Mesothelial cell of epicardium (in vitro differentiated cells): Measurements from ENCODE around the gene GNB1. TPM values are rescaled to one million over a fixed set of nuclear protein-coding genes. Genes with fewer than 3 reads are reported as not detected.
A peak's percentile ranks its signal among the peaks of the same experiment; 100 is the strongest.

Source experiments
- DNase-seq, 2 experiments: peaks; one replicate each; pipeline ENCODE4 v3.0.0; 2021; ENCODE audit warnings: low spot score in 2 of 2; ENCODE audit not compliant: unreplicated experiment in 2 of 2
- H3K27ac Mint-ChIP-seq: 2 replicates; pipeline ENCODE4 v1.8.0; 2021; ENCODE audit warnings: mixed read lengths
- H3K27me3 Mint-ChIP-seq: 2 replicates; pipeline ENCODE4 v1.8.0; 2021; ENCODE audit warnings: low read depth, mixed read lengths
- H3K36me3 Mint-ChIP-seq: 2 replicates; pipeline ENCODE4 v1.8.0; 2021; ENCODE audit warnings: mixed read lengths
- H3K4me1 Mint-ChIP-seq: 2 replicates; pipeline ENCODE4 v1.8.0; 2021; ENCODE audit warnings: mixed read lengths
- H3K4me3 Mint-ChIP-seq: 2 replicates; pipeline ENCODE4 v1.8.0; 2021; ENCODE audit warnings: mild to moderate bottlenecking, moderate library complexity, mixed read lengths
- H3K9me3 Mint-ChIP-seq: 2 replicates; pipeline ENCODE4 v1.8.0; 2021; ENCODE audit warnings: mixed read lengths
- total RNA-seq: library from RNA; stranded (reverse); gene quantifications from 3 replicates; pipeline ENCODE4 v1.2.1, GENCODE V29; 2021
- TF ChIP-seq, protein P1 (sequence below): fragments of 200-600 bp; sonication (generic); IDR thresholded peaks from one replicate; pipeline ENCODE4 v1.5.0; 2021; ENCODE audit warnings: antibody characterized with exemption; ENCODE audit not compliant: unreplicated experiment

Gene GNB1
- total RNA-seq, 1 donor from 2014 or later = 272 TPM

DNA sequence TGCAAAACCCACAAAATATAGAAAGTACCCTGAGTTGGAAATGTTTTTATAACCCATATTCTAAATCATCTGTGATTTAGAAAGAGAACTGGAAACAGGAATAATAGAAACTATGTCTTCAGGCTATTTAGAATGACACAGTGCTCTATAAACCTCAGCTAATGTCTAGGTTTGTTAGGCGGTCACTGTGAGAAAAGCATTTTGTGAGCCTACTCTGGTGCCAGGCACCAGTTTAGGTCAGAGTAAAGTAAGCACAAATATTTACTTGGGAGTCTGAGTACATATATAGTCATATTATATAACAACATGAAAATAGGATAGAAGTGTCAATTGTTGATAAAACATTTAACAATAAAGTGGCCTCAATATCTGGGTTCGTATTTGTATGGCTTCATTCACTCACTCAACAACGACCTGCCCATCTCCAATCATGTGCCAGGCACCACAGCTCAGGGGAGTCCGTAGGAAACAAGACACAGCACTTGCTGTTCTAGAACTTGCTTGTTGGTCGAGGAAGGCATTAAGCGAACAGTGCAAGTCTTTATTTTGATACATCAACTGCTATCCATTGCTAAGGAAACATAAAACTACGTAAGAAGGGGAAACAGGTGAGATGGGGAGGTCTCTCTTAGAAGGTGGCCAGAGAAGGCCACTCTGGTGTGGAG is 37.2 kb downstream of the GNB1 start:
- DNase-seq = no peak
- peaks cover 28% of the 10 kb centered on the region for H3K4me1 Mint-ChIP-seq
- H3K36me3 Mint-ChIP-seq = peaks cover 2% of the 10 kb centered on the region
- H3K9me3 Mint-ChIP-seq = no peaks in the 10 kb centered on the region
- no peaks in the 10 kb centered on the region for H3K27me3 Mint-ChIP-seq
- no peak overlapping the region for H3K4me3 Mint-ChIP-seq
- TF ChIP-seq, protein P1, sequence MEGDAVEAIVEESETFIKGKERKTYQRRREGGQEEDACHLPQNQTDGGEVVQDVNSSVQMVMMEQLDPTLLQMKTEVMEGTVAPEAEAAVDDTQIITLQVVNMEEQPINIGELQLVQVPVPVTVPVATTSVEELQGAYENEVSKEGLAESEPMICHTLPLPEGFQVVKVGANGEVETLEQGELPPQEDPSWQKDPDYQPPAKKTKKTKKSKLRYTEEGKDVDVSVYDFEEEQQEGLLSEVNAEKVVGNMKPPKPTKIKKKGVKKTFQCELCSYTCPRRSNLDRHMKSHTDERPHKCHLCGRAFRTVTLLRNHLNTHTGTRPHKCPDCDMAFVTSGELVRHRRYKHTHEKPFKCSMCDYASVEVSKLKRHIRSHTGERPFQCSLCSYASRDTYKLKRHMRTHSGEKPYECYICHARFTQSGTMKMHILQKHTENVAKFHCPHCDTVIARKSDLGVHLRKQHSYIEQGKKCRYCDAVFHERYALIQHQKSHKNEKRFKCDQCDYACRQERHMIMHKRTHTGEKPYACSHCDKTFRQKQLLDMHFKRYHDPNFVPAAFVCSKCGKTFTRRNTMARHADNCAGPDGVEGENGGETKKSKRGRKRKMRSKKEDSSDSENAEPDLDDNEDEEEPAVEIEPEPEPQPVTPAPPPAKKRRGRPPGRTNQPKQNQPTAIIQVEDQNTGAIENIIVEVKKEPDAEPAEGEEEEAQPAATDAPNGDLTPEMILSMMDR = no peak
- peak overlapping the region; percentile 37 for H3K27ac Mint-ChIP-seq

GRCh38 chr1:1852619-1853414 is 38.1 kb downstream of the GNB1 start:
- TF ChIP-seq, protein P1 = no peak
- no peak for DNase-seq
- H3K27ac Mint-ChIP-seq = peak overlapping the region; percentile 22
- H3K36me3 Mint-ChIP-seq = peaks cover 2% of the 10 kb centered on the region
- no peak overlapping the region for H3K4me3 Mint-ChIP-seq
- H3K4me1 Mint-ChIP-seq = peaks cover 22% of the 10 kb centered on the region
- H3K27me3 Mint-ChIP-seq = no peaks in the 10 kb centered on the region
- H3K9me3 Mint-ChIP-seq = no peaks in the 10 kb centered on the region

GRCh38 chr1:1847890-1848289 is 43.0 kb downstream of the GNB1 start:
- Mint-ChIP-seq H3K4me3 (no peak overlapping the region), H3K27me3 (no peaks in the 10 kb centered on the region), H3K27ac (peak overlapping the region; percentile 81), H3K36me3 (peaks cover 10% of the 10 kb centered on the region), H3K9me3 (no peaks in the 10 kb centered on the region), H3K4me1 (peaks cover 16% of the 10 kb centered on the region)
- TF ChIP-seq, protein P1 = no peak
- DNase-seq = no peak

DNA sequence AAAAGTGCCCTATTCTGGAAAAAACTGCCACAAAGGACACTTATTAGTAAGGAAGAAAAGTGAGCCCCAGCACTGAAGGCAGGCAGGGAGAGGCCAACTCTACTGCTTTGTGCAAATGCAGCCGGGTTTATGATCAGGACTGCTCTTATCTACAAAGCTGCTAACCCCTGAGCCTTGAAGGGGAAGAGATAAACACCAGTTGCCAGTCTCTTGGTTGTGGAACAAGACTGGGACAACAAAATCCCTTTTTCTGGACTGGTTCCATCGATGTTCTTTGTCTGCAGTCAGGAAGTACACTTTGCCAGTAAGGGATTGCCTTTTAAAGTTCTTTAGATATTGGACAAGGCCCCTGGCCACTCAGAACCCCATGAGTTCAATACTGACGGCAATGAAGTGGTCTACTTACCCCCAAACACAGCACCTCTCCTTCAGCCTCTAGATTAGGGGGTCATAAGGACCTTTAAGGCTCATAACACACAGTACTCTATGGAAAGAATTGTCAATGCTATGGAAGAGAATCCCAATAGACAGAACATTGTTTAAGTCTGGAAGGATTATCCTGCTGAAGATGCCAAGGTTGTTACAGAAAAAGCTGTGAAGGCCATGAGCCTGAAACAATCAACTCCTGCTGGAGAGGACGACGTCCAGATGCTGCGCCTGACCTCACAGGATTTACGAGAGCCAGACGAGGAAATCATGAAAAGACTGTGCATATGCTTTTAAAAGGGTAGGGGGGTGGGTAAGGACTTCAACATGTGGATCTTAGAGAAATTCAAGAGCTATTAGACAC is 43.6 kb downstream of the GNB1 start:
- peak overlapping the region; percentile 81 for H3K27ac Mint-ChIP-seq
- H3K9me3 Mint-ChIP-seq = no peaks in the 10 kb centered on the region
- H3K4me3 Mint-ChIP-seq = no peak overlapping the region
- peaks cover 15% of the 10 kb centered on the region for H3K4me1 Mint-ChIP-seq
- no peaks in the 10 kb centered on the region for H3K27me3 Mint-ChIP-seq
- no peak for DNase-seq
- TF ChIP-seq, protein P1 = no peak
- H3K36me3 Mint-ChIP-seq = peaks cover 8% of the 10 kb centered on the region

GRCh38 chr1:1846386-1846918 is 44.4 kb downstream of the GNB1 start:
- TF ChIP-seq, protein P1 = no peak
- H3K27ac Mint-ChIP-seq = peak overlapping the region; percentile 64
- H3K9me3 Mint-ChIP-seq = no peaks in the 10 kb centered on the region

More at GRCh38 chr1:1846386-1846918, 44.4 kb downstream of the GNB1 start:
- DNase-seq = no peak
- Mint-ChIP-seq H3K27me3 (no peaks in the 10 kb centered on the region), H3K36me3 (peaks cover 8% of the 10 kb centered on the region), H3K4me1 (peaks cover 18% of the 10 kb centered on the region), H3K4me3 (no peak overlapping the region)
